A204.1 (cell line): ENCODE data around the gene C5orf15.
"Not testable (repeated sequence)": the region's sequence is repeated elsewhere in the genome, so short reads cannot be mapped to it uniquely, and the experiment has no call there.

ENCODE experiments used
- FAIRE-seq: peaks from 2 replicates; lab custom pipeline; 2012; peaks lifted over from hg19 to GRCh38; lab: Jason Lieb, UNC

Gene C5orf15

GRCh38 chr5:133994297-133994989 is 26.0 kb upstream of the C5orf15 start:
- FAIRE-seq = no peak

- FAIRE-seq = no peak
Observed at GRCh38 chr5:133993185-133993936, 24.9 kb upstream of the C5orf15 start.

- no peak for FAIRE-seq
Observed at GRCh38 chr5:133992429-133993155, 24.2 kb upstream of the C5orf15 start.

GRCh38 chr5:133991171-133991910 is 22.9 kb upstream of the C5orf15 start:
- no peak for FAIRE-seq

GRCh38 chr5:133990396-133990795 is 22.0 kb upstream of the C5orf15 start:
- no peak for FAIRE-seq

- no peak for FAIRE-seq
Observed at GRCh38 chr5:133985540-133986180, 17.2 kb upstream of the C5orf15 start.

GRCh38 chr5:133983674-133984073 is 15.2 kb upstream of the C5orf15 start:
- no peak for FAIRE-seq

GRCh38 chr5:133981714-133982113 is 13.3 kb upstream of the C5orf15 start:
- no peak for FAIRE-seq

- no peak for FAIRE-seq
Observed at GRCh38 chr5:133980652-133981051, 12.2 kb upstream of the C5orf15 start.

- no peak for FAIRE-seq
Observed at GRCh38 chr5:133978943-133979342, 10.5 kb upstream of the C5orf15 start.

GRCh38 chr5:133977858-133978257 is 9.4 kb upstream of the C5orf15 start:
- no peak for FAIRE-seq

- FAIRE-seq = no peak
Observed at GRCh38 chr5:133977161-133977787, 8.8 kb upstream of the C5orf15 start.

GRCh38 chr5:133975546-133975945 is 7.1 kb upstream of the C5orf15 start:
- not testable (repeated sequence) for FAIRE-seq

GRCh38 chr5:133974142-133974541 is 5.7 kb upstream of the C5orf15 start:
- FAIRE-seq = no peak

- FAIRE-seq = no peak
Observed at GRCh38 chr5:133970325-133970909, 2.0 kb upstream of the C5orf15 start.

- FAIRE-seq = no peak
Observed at GRCh38 chr5:133969654-133970324, 1.4 kb upstream of the C5orf15 start.

GRCh38 chr5:133967698-133968203 is 674 bp downstream of the C5orf15 start:
- FAIRE-seq = peak; percentile 11

GRCh38 chr5:133967124-133967523 is 1.3 kb downstream of the C5orf15 start:
- no peak for FAIRE-seq

GRCh38 chr5:133966090-133966489 is 2.3 kb downstream of the C5orf15 start:
- no peak for FAIRE-seq

GRCh38 chr5:133963493-133964128 is 4.8 kb downstream of the C5orf15 start:
- FAIRE-seq = no peak
